Fibroblast of lung (primary cell): ENCODE data around the gene PDIK1L. TPM values are rescaled to one million over a fixed set of nuclear protein-coding genes. Genes with fewer than 3 reads are reported as not detected.

Experiments
- DNase-seq, 2 donors: peaks; one replicate each; pipeline versions ENCODE4 v3.0.0 to v3.0.0-alpha.2; 2010; ENCODE audit warnings: low read depth in 2 of 2
- H2AFZ ChIP-seq: 2 replicates; pipeline ENCODE4 v1.5.1; 2012; ENCODE audit warnings: low read length, control low read depth, inconsistent platforms
- H3K27ac ChIP-seq: 2 replicates; pipeline ENCODE4 v1.5.1; 2011; ENCODE audit warnings: low read length, control low read depth; ENCODE audit not compliant: insufficient read depth
- H3K27me3 ChIP-seq: 2 replicates; pipeline ENCODE4 v1.5.1; 2011; ENCODE audit warnings: mild to moderate bottlenecking, low read length; ENCODE audit not compliant: control insufficient read depth, insufficient read depth
- H3K36me3 ChIP-seq: 2 replicates; pipeline ENCODE4 v1.5.1; 2011; ENCODE audit warnings: low read length; ENCODE audit not compliant: control insufficient read depth, insufficient read depth
- H3K4me1 ChIP-seq: 2 replicates; pipeline ENCODE4 v1.5.1; 2011; ENCODE audit warnings: low read length; ENCODE audit not compliant: control insufficient read depth, insufficient read depth; ENCODE audit errors: extremely low read depth
- H3K4me2 ChIP-seq: 2 replicates; pipeline ENCODE4 v1.5.1; 2011; ENCODE audit warnings: low read length, control low read depth; ENCODE audit not compliant: insufficient read depth; ENCODE audit errors: extremely low read depth
- H3K4me3 ChIP-seq, 4 experiments: fragments of 200-600 bp in 1 of 4; sonication (generic) in 1 of 4; replicated peaks in 1 of 4; 2 replicates each; pipeline ENCODE4 v1.5.1; 2011 to 2016; ENCODE audit warnings: low read length in 4 of 4, low read depth in 3 of 4, mild to moderate bottlenecking in 3 of 4, control low read depth in 2 of 4, inconsistent platforms in 1 of 4, mixed read lengths in 1 of 4; ENCODE audit not compliant: insufficient read depth in 1 of 4; ENCODE audit errors: control extremely low read depth in 1 of 4
- H3K79me2 ChIP-seq: 2 replicates; pipeline ENCODE4 v1.5.1; 2012; ENCODE audit warnings: mild to moderate bottlenecking, low read length, inconsistent platforms; ENCODE audit not compliant: control insufficient read depth, insufficient read depth
- H3K9ac ChIP-seq: 2 replicates; pipeline ENCODE4 v1.5.1; 2011; ENCODE audit warnings: mild to moderate bottlenecking, low read length, control low read depth; ENCODE audit not compliant: insufficient read depth
- H3K9me3 ChIP-seq: 2 replicates; pipeline ENCODE4 v1.5.1; 2012; ENCODE audit warnings: low read depth, low read length; ENCODE audit not compliant: control insufficient read depth, insufficient read depth
- H4K20me1 ChIP-seq: 2 replicates; pipeline ENCODE4 v1.5.1; 2011; ENCODE audit warnings: low read length; ENCODE audit not compliant: control insufficient read depth, insufficient read depth; ENCODE audit errors: extremely low read depth
- EZH2 ChIP-seq: IDR thresholded peaks from 2 replicates; pipeline ENCODE4 v1.5.1; 2012; ENCODE audit warnings: low read length, control low read depth, mild to moderate bottlenecking; ENCODE audit errors: missing control alignments
- polyA plus RNA-seq, 2 donors: library from polyadenylated mRNA; depleted of rRNA in 1 of 2; stranded (reverse) in 1 of 2; unstranded in 1 of 2; fragments of >200 nt; gene quantifications; 2 replicates each; pipeline ENCODE4 v1.2.1, GENCODE V29; 2011 to 2012; ENCODE audit warnings: missing spikeins in 1 of 2
- total RNA-seq: library from RNA; depleted of rRNA; stranded (reverse); fragments of >200 nt; gene quantifications from 2 replicates; pipeline ENCODE4 v1.2.1, GENCODE V29; 2014
- TF ChIP-seq, protein P1 (sequence below), 2 donors: IDR thresholded peaks in 1 of 2; conservative IDR thresholded peaks in 1 of 2; 1 replicate in 1 of 2; 2 replicates in 1 of 2; pipeline ENCODE4 v1.5.1; 2011 to 2012; ENCODE audit warnings: low read length in 2 of 2, control low read depth in 1 of 2, inconsistent platforms in 1 of 2, low read depth in 1 of 2, mild to moderate bottlenecking in 1 of 2

PDIK1L gene
- total and polyA plus RNA-seq, 2 donors (not counting 1 experiment from before 2014, with no cell fraction given) = 3.0 to 4.3 TPM

DNA sequence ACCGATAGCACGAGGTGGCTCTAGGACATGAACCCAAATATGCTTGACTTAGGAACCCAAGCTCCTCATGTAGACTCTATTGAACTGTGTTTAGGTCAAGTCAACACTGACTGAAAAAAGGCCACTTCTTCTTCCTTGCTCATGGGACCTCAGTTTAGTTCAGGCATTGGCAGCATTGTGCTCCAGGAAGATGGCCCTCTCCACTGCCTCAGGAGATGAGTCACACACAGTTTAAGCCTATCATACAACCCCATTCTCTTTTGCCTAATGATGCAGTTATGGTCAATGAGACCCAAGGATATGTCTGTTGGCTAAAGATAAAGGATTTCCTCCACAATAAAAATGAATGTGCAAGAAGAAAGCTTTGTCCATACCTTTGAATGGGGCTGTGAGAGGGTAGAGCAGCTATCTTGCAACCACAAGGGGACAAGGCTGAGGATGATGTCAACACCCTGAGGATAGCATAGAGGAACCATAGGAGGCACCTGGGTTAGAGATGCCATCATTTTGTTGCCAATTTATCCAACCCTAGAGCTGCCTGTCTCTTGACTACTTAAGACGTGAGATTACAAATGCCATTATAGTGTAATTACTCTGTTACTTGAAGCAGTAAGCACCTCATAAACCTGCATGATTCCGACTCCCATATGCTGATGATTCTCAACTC, 41.2 kb upstream of the PDIK1L start:
- Histone ChIP-seq H3K36me3 (no peaks in the 10 kb centered on the region), H3K27ac (no peak overlapping the region), H3K4me1 (no peaks in the 10 kb centered on the region), H3K9me3 (no peaks in the 10 kb centered on the region), H3K9ac (no peak overlapping the region), H3K4me3 (no peak overlapping the region), H3K4me2 (no peak overlapping the region), H3K27me3 (peaks cover 17% of the 10 kb centered on the region), H3K79me2 (no peaks in the 10 kb centered on the region), H2AFZ (no peak overlapping the region), H4K20me1 (no peaks in the 10 kb centered on the region)
- DNase-seq = no peak
- no peak for TF ChIP-seq EZH2
- TF ChIP-seq, protein P1, sequence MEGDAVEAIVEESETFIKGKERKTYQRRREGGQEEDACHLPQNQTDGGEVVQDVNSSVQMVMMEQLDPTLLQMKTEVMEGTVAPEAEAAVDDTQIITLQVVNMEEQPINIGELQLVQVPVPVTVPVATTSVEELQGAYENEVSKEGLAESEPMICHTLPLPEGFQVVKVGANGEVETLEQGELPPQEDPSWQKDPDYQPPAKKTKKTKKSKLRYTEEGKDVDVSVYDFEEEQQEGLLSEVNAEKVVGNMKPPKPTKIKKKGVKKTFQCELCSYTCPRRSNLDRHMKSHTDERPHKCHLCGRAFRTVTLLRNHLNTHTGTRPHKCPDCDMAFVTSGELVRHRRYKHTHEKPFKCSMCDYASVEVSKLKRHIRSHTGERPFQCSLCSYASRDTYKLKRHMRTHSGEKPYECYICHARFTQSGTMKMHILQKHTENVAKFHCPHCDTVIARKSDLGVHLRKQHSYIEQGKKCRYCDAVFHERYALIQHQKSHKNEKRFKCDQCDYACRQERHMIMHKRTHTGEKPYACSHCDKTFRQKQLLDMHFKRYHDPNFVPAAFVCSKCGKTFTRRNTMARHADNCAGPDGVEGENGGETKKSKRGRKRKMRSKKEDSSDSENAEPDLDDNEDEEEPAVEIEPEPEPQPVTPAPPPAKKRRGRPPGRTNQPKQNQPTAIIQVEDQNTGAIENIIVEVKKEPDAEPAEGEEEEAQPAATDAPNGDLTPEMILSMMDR (conservative IDR thresholded peaks at IDR 0.05 in 1 of 2, IDR thresholded peaks at IDR 0.05 in 1 of 2; ENCODE audit: low read depth in 1 of 2, low read length in 2 of 2) = no peak

DNA sequence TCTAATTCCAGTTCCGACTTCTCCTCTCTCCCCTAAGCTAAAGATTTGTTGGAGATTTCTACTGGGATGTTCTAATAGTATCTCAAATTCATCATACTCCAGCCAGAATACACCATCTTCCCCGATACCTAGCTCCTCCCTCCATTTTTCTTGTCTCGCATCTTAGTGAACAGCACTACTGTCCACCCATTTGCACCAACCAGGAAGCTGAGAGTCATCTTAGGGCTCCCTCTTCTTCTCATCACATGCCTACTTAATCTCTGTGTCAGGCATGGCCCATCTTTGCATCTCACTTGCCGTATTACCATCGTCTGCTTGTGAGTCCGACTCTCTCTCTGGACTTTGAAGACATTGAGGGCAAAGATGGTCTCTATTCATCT, 40.7 kb upstream of the PDIK1L start:
- no peak for TF ChIP-seq EZH2
- TF ChIP-seq, protein P1 (conservative IDR thresholded peaks at IDR 0.05 in 1 of 2, IDR thresholded peaks at IDR 0.05 in 1 of 2; ENCODE audit: low read depth in 1 of 2, low read length in 2 of 2) = no peak
- no peak overlapping the region for H3K9ac ChIP-seq
- no peaks in the 10 kb centered on the region for H3K36me3 ChIP-seq
- H4K20me1 ChIP-seq = no peaks in the 10 kb centered on the region
- H3K79me2 ChIP-seq = no peaks in the 10 kb centered on the region
- no peak overlapping the region for H3K27ac ChIP-seq
- H3K27me3 ChIP-seq = peaks cover 22% of the 10 kb centered on the region
- H2AFZ ChIP-seq = no peak overlapping the region
- no peak overlapping the region for H3K4me2 ChIP-seq
- H3K4me1 ChIP-seq = no peaks in the 10 kb centered on the region
- DNase-seq = no peak
- H3K9me3 ChIP-seq = no peaks in the 10 kb centered on the region
- H3K4me3 ChIP-seq = no peak overlapping the region

DNA sequence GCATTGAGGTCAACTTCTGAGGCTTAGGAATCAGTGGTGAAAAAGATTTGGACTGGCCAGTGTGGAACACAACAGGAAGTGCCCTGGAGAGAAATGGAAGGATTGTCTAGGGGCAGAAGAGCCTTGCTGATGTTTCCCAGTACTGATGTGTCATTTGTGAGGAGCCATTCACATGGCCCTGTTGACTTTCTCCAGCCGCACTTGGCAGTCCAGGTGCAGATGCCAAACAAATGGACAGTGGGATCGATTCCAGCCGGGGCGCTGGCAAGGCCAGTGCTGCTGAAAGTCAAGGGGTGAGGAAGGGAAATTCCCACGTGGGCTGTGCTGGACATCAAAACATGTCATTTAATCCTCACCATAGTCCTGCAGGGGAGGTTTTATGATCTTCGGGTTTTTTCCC, 39.3 kb upstream of the PDIK1L start:
- H3K79me2 ChIP-seq = no peaks in the 10 kb centered on the region
- DNase-seq = no peak
- no peak overlapping the region for H3K9ac ChIP-seq
- H3K4me3 ChIP-seq = no peak overlapping the region
- H3K27me3 ChIP-seq = peaks cover 25% of the 10 kb centered on the region
- no peaks in the 10 kb centered on the region for H4K20me1 ChIP-seq
- H3K4me1 ChIP-seq = no peaks in the 10 kb centered on the region
- no peak overlapping the region for H3K27ac ChIP-seq
- no peak overlapping the region for H3K4me2 ChIP-seq
- no peaks in the 10 kb centered on the region for H3K9me3 ChIP-seq
- no peak for TF ChIP-seq EZH2
- TF ChIP-seq, protein P1 (conservative IDR thresholded peaks at IDR 0.05 in 1 of 2, IDR thresholded peaks at IDR 0.05 in 1 of 2; ENCODE audit: low read depth in 1 of 2, low read length in 2 of 2) = no peak
- H3K36me3 ChIP-seq = no peaks in the 10 kb centered on the region
- no peak overlapping the region for H2AFZ ChIP-seq
